ENCODE results near the gene FAM13B. TPM values are rescaled to one million over a fixed set of nuclear protein-coding genes. Genes with fewer than 3 reads are reported as not detected.
A peak's percentile ranks its signal among the peaks of the same experiment; 100 is the strongest.

Gene FAM13B
- total and polyA plus RNA-seq, 9 of the 15 experiments (the other 6 are each of a cell fraction or from before 2014, with no cell fraction given): 2.3 to 21.6 (median 14.1) TPM

- Histone ChIP-seq H3K4me2 (ENCODE audit: insufficient read depth, low read length) (no peak overlapping the region), H3K79me2 (ENCODE audit: control insufficient read depth, insufficient read depth, low read length) (no peaks in the 10 kb centered on the region), H3K9me1 (ENCODE audit: control insufficient read depth, insufficient read depth, low read length) (no peaks in the 10 kb centered on the region), H3K9ac (ENCODE audit: insufficient read depth in 1 of 2, low read depth in 2 of 2, low read length in 2 of 2) (no peak overlapping the region), H3K27me3 (ENCODE audit: control insufficient read depth in 2 of 2, insufficient read depth in 2 of 2, low read length in 2 of 2) (no peaks in the 10 kb centered on the region), H4K20me1 (replicated peaks; ENCODE audit: control insufficient read depth, insufficient read depth, low read length) (no peaks in the 10 kb centered on the region), H3K4me3 (no peak overlapping the region), H3K4me1 (replicated peaks in 1 of 2; ENCODE audit: control insufficient read depth in 2 of 2, insufficient read depth in 2 of 2, low read length in 2 of 2) (no peaks in the 10 kb centered on the region), H2AFZ (ENCODE audit: low read depth, low read length) (no peak overlapping the region), H3K36me3 (ENCODE audit: control insufficient read depth, insufficient read depth, low read length) (no peaks in the 10 kb centered on the region), H3K9me3 (replicated peaks; ENCODE audit: control insufficient read depth, insufficient read depth, low read depth, low read length) (no peaks in the 10 kb centered on the region), H3K27ac (ENCODE audit: extremely low read depth, low read depth, low read length) (no peak overlapping the region)
- no TSS peak for BruUV-seq (replicated peaks)
- DNase-seq (ENCODE audit: extremely low read depth in 1 of 4, low spot score in 3 of 4) (no peak), FAIRE-seq (no peak), ATAC-seq (no peak)
- in situ Hi-C loops (cut with MboI) (no loop called here), intact Hi-C loops (cut with micrococcal nuclease) (no loop called here)
- TF ChIP-seq MAFK (IDR thresholded peaks at IDR 0.05; ENCODE audit: low read length): no peak
- no peak for TF ChIP-seq BRF2 (IDR thresholded peaks at IDR 0.05; ENCODE audit: borderline replicate concordance, insufficient read depth, insufficient read length)
- no peak for TF ChIP-seq ESRRB (CRISPR knock-in tag; IDR thresholded peaks at IDR 0.05; ENCODE audit: borderline replicate concordance)
- no peak for TF ChIP-seq ZNF324 (CRISPR knock-in tag; IDR thresholded peaks at IDR 0.05)
- no peak for TF ChIP-seq CTCF (IDR thresholded peaks at IDR 0.05 in 2 of 3, conservative IDR thresholded peaks at IDR 0.05 in 1 of 3; ENCODE audit: insufficient read depth in 2 of 3, low read depth in 1 of 3, low read length in 3 of 3)
- no peak for TF ChIP-seq ZC3H4 (CRISPR knock-in tag; IDR thresholded peaks at IDR 0.05; ENCODE audit: borderline replicate concordance)
- TF ChIP-seq HMBOX1 (IDR thresholded peaks at IDR 0.05): peak; percentile 40; the same call in 1 of the 2 replicates
- TF ChIP-seq ZBTB43 (CRISPR knock-in tag; IDR thresholded peaks at IDR 0.05): no peak
- ChIA-PET CTCF (ENCODE audit: low intra/inter-chr PET ratio) (no interaction called here), POLR2A (interaction anchor here (1.0 to 1.2 kb wide), 4 partner anchors 9 to 14 kb away, joined by 3 to 4 read pairs (median 4); no protein-coding TSS in a partner anchor)
- 12% methylated on average over 3 of the region's 3 CpGs for WGBS (ENCODE audit: insufficient coverage, low coverage, missing lambda C conversion rate)
These were observed 110.9 kb downstream of the FAM13B start for GRCh38 chr5:137921931-137922330.
